Lung (tissue), 12 donors: ENCODE measurements around the gene BCL7C. TPM values are rescaled to one million over a fixed set of nuclear protein-coding genes. Genes with fewer than 3 reads are reported as not detected.

Experiments used
- ATAC-seq: fragments of 200-7000 bp; cut with Tn5 transposase; one replicate; pipeline ENCODE4 v1.9.1; 2020; ENCODE audit warnings: moderate number of reproducible peaks; ENCODE audit not compliant: insufficient read depth, low FRiP score
- DNase-seq, 3 donors: peaks; one replicate each; pipeline ENCODE4 v3.0.0-alpha.2; 2013 to 2017
- H3K27ac ChIP-seq, 2 donors: one replicate each; pipeline ENCODE4 v1.5.1; 2013; ENCODE audit warnings: mild to moderate bottlenecking in 2 of 2, moderate library complexity in 2 of 2, control low read depth in 1 of 2, inconsistent platforms in 1 of 2, low read depth in 1 of 2, low read length in 1 of 2
- H3K27me3 ChIP-seq, 3 donors: one replicate each; pipeline ENCODE4 v1.5.1; 2013; ENCODE audit warnings: low read length in 2 of 3; ENCODE audit not compliant: control insufficient read depth in 3 of 3, insufficient read depth in 3 of 3
- H3K36me3 ChIP-seq, 4 donors: one replicate each; pipeline ENCODE4 v1.5.1; 2013; ENCODE audit warnings: low read length in 4 of 4, mild to moderate bottlenecking in 1 of 4, moderate library complexity in 1 of 4; ENCODE audit not compliant: control insufficient read depth in 4 of 4, insufficient read depth in 4 of 4
- H3K4me1 ChIP-seq, 5 donors: one replicate each; pipeline ENCODE4 v1.5.1; 2013; ENCODE audit warnings: low read length in 5 of 5, mild to moderate bottlenecking in 2 of 5, moderate library complexity in 1 of 5; ENCODE audit not compliant: control insufficient read depth in 5 of 5, insufficient read depth in 5 of 5
- H3K4me3 ChIP-seq: one replicate; pipeline ENCODE4 v1.5.1; 2013; ENCODE audit warnings: mild to moderate bottlenecking, control low read depth, moderate library complexity
- H3K9ac ChIP-seq, 2 donors: one replicate each; pipeline ENCODE4 v1.5.1; 2013; ENCODE audit warnings: low read length in 2 of 2, control low read depth in 1 of 2; ENCODE audit not compliant: insufficient read depth in 1 of 2
- H3K9me3 ChIP-seq, 4 donors: one replicate each; pipeline ENCODE4 v1.5.1; 2013; ENCODE audit warnings: low read length in 3 of 4, mild to moderate bottlenecking in 1 of 4, moderate library complexity in 1 of 4; ENCODE audit not compliant: control insufficient read depth in 4 of 4, insufficient read depth in 3 of 4
- WGBS, 2 donors: extraction: QIAGEN DNeasy Blood & Tissue Kit; methylation state at CpG; one replicate each; pipeline ENCODE4 v1.1.7; 2013; 5-methylcytosine and 5-hydroxymethylcytosine counted together
- polyA plus RNA-seq, 2 donors: library from polyadenylated mRNA; stranded (reverse); fragments of 200-250 nt; gene quantifications; one replicate each; pipeline ENCODE4 v1.2.1, GENCODE V29; 2013
- total RNA-seq, 2 donors: library from RNA; depleted of rRNA in 1 of 2; stranded (reverse); fragments of >200 nt in 1 of 2; gene quantifications; one replicate each; pipeline ENCODE4 v1.2.1, GENCODE V29; 2014 to 2021
- TF ChIP-seq, protein P1 (sequence below): IDR thresholded peaks from 2 replicates; pipeline ENCODE4 v1.5.1; 2012; ENCODE audit warnings: mild to moderate bottlenecking; ENCODE audit errors: control extremely low read depth, extremely low read depth
- donor health status: control.
- donor health status: control.
- donor health status: Bipolar disorder and iron deficiency.
- donor health status: healthy.
- donor health status: DM: yes; HTN: yes; CAD: no.

The BCL7C gene
- total and polyA plus RNA-seq, 4 donors: 18.2 to 51.8 (median 28.3) TPM

- no peak for ATAC-seq
- Histone ChIP-seq H3K27ac (no peak overlapping the region), H3K9ac (no peak overlapping the region), H3K36me3 (no peaks in the 10 kb centered on the region), H3K4me3 (no peak overlapping the region), H3K9me3 (peaks cover 0 to 2% (median 0%) of the 10 kb centered on the region in 4 donors), H3K4me1 (peaks cover 0 to 12% (median 0%) of the 10 kb centered on the region in 5 donors), H3K27me3 (no peaks in the 10 kb centered on the region)
- DNase-seq: no peak
- TF ChIP-seq, protein P1, sequence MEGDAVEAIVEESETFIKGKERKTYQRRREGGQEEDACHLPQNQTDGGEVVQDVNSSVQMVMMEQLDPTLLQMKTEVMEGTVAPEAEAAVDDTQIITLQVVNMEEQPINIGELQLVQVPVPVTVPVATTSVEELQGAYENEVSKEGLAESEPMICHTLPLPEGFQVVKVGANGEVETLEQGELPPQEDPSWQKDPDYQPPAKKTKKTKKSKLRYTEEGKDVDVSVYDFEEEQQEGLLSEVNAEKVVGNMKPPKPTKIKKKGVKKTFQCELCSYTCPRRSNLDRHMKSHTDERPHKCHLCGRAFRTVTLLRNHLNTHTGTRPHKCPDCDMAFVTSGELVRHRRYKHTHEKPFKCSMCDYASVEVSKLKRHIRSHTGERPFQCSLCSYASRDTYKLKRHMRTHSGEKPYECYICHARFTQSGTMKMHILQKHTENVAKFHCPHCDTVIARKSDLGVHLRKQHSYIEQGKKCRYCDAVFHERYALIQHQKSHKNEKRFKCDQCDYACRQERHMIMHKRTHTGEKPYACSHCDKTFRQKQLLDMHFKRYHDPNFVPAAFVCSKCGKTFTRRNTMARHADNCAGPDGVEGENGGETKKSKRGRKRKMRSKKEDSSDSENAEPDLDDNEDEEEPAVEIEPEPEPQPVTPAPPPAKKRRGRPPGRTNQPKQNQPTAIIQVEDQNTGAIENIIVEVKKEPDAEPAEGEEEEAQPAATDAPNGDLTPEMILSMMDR: no peak
- WGBS, 2 donors: 90% methylated on average over 4 of the region's 4 CpGs
Observed at GRCh38 chr16:30907064-30907463, 13.2 kb upstream of the BCL7C start.

- peak overlapping the region; percentile 4 to 71 for H3K27ac ChIP-seq
- DNase-seq: no peak
- H3K9ac ChIP-seq: no peak overlapping the region
- ATAC-seq: no peak
- no peaks in the 10 kb centered on the region for H3K9me3 ChIP-seq
- H3K4me1 ChIP-seq: peaks cover 0 to 12% (median 3%) of the 10 kb centered on the region in 5 donors
- TF ChIP-seq, protein P1: no peak
- H3K36me3 ChIP-seq: no peaks in the 10 kb centered on the region
- WGBS, 2 donors: 59 to 77% methylated on average over 19 of the region's 19 CpGs
- no peak overlapping the region for H3K4me3 ChIP-seq
- no peaks in the 10 kb centered on the region for H3K27me3 ChIP-seq
Observed at GRCh38 chr16:30904114-30904780, 10.4 kb upstream of the BCL7C start.

DNA sequence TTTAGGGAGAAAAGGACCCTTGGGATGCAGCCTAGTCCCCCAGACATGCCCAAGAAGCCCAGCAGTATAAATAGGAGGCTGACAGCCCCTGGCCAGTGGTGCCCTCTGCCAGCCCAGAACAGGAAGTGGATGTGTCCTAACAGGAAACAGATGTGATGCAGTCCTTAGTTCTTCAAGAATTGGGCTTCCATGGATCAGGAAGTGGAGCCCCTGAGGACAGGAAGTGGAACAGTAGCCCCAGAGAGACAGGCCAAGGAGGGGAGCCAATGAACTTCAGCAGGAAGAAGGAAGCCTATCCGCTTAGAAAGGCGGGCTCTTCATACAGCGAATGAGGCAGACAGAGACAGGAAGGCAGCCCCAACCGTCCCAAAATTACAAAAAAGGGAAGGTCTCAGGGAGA is 9.7 kb upstream of the BCL7C start:
- no peak overlapping the region for H3K9ac ChIP-seq
- DNase-seq: peak in 2 of 3 donors; percentile 59 to 65

More for the DNA sequence above, 9.7 kb upstream of the BCL7C start:
- 16 to 47% methylated on average over 4 of the region's 4 CpGs for WGBS, 2 donors
- Histone ChIP-seq H3K4me1 (peaks cover 0 to 12% (median 3%) of the 10 kb centered on the region in 5 donors), H3K27me3 (no peaks in the 10 kb centered on the region), H3K36me3 (no peaks in the 10 kb centered on the region), H3K9me3 (no peaks in the 10 kb centered on the region), H3K4me3 (no peak overlapping the region), H3K27ac (peak overlapping the region; percentile 4 to 71)
- TF ChIP-seq, protein P1: no peak
- ATAC-seq: peak; percentile 42
